GM18870 (cell line): Measurements from ENCODE around the gene AGPAT1.

ENCODE experiments used
- ATAC-seq: cut with Tn5 transposase; IDR thresholded peaks from one replicate; pipeline ENCODE4 v1.9.1; 2021; ENCODE audit warnings: moderate library complexity; ENCODE audit not compliant: unreplicated experiment

AGPAT1 gene

DNA sequence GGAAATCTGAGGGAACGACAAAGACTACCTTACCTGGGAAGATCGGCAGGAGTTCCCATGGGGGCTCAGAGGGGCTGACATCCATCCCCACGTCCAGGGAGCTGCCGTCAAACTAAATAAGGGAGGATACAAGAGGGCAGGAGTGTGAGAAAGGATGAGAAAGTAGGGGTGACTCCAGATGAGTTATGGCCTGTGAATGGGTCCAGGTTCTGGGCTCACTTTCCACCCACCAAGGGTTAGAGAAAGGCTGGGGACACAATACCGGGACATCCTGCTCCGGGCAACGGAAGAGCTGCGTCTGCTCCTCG is 48.5 kb downstream of the AGPAT1 start:
- no peak for ATAC-seq

DNA sequence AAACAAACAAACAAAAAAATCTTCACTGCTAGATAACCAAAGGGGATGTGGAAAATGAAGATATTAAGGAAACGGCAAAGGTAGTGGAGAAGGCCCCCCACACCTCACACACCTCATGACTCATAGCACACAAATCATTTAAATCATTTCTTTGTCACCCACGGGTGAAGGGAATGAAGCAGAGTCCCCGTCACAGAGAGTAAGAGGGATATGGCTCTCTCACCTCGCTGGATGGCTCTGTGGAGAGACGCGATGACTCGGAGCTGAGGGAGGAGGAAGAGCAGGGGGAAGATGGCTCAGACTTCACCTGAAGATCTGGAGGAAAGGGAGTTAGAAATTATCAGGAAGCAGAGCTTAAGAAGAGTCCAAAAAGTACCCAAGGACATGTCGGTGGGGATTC is 49.0 kb downstream of the AGPAT1 start:
- no peak for ATAC-seq

DNA sequence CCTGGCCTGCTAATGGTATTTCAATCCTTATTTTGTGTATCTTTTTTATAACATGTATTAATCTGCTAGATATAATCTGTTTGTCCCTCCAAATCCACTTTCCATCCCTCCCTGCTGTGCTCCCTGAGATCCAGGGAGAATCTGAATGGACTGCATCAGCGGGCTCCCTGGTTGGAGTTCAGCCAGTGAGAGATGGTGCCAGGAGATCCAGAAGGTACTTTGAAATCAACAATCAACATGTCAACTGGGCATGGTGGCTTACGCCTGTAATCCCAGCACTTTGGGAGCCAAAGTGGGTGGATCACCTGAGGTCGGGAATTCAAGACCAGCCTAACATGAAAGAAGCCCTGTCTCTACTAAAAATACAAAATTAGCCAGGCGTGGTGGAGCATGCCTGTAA is 52.2 kb downstream of the AGPAT1 start:
- ATAC-seq: no peak

DNA sequence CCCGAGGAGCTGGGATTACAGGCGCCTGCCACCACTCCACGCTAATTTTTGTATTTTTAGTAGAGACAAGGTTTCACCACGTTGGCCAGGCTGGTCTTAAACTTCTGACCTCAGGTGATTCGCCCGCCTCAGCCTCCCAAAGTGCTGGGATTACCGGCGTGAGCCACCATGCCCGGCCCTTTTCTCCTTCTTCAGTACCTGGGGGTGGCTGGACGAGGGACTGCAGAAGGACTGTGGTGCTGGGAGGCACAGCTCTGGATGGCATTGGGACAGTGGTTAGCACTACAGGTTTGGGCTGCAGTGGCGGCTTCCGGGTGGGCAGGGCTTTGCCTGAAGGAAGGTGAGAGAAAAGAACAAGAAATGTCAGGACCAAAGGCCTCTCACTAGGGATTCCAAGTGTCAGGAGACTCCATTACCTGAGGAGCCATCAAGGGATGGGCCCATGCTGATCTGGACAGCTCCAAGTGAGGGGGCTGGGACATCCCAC is 55.3 kb downstream of the AGPAT1 start:
- no peak for ATAC-seq

DNA sequence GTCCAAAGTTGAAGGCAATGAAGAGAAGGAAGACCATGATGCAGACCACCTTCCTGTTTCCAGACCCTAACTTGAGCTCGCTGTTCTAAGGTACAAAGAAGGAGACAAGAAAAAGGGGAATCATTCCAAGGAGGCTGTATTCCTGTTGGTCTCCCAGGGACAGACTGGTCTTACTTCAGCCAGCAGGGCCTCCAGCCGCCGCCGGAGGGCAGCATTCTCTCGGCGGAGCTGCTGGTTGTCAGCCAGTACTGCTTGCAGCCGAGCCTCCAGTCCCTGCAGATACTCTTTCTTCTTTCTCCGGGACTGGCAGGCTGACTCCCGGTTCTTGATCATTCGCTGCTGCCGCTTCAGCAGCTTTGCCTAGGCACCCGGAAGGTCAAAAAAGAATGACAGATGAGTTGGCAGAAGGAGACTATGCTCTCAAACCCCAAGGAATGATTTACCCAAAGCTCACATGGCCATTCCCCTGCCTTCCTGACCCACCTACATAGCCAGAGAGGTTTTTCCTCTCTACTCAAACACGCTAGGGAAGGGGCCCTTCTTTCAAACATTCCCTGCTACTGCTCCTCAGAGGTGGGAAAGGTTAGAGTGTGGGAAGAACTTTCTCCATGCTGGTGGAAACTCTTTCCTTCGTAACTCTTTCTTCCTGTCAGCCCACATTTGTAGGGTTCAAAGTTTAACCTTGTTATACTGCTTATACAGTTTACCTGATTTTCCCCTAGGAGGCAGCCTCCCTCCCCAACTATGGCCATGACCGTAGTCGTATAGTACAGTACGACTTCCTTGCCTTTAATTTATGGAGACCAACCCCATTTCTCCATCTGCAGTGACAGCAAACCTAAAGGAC is 56.9 kb downstream of the AGPAT1 start:
- no peak for ATAC-seq
